ENCODE measurements around the gene GRK4.

GRK4 gene

DNA sequence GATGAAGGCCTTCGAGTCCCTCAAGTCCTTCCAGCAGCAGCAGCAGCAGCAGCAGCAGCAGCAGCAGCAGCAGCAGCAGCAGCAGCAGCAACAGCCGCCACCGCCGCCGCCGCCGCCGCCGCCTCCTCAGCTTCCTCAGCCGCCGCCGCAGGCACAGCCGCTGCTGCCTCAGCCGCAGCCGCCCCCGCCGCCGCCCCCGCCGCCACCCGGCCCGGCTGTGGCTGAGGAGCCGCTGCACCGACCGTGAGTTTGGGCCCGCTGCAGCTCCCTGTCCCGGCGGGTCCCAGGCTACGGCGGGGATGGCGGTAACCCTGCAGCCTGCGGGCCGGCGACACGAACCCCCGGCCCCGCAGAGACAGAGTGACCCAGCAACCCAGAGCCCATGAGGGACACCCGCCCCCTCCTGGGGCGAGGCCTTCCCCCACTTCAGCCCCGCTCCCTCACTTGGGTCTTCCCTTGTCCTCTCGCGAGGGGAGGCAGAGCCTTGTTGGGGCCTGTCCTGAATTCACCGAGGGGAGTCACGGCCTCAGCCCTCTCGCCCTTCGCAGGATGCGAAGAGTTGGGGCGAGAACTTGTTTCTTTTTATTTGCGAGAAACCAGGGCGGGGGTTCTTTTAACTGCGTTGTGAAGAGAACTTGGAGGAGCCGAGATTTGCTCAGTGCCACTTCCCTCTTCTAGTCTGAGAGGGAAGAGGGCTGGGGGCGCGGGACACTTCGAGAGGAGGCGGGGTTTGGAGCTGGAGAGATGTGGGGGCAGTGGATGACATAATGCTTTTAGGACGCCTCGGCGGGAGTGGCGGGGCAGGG, 111.7 kb downstream of the GRK4 start:
- DNase-seq (ENCODE audit: low read depth), result peak; percentile 93
- H3K4me3 ChIP-seq (ENCODE audit: low read depth, low read length), result peak overlapping the region; percentile 82
- TF ChIP-seq, protein P1, sequence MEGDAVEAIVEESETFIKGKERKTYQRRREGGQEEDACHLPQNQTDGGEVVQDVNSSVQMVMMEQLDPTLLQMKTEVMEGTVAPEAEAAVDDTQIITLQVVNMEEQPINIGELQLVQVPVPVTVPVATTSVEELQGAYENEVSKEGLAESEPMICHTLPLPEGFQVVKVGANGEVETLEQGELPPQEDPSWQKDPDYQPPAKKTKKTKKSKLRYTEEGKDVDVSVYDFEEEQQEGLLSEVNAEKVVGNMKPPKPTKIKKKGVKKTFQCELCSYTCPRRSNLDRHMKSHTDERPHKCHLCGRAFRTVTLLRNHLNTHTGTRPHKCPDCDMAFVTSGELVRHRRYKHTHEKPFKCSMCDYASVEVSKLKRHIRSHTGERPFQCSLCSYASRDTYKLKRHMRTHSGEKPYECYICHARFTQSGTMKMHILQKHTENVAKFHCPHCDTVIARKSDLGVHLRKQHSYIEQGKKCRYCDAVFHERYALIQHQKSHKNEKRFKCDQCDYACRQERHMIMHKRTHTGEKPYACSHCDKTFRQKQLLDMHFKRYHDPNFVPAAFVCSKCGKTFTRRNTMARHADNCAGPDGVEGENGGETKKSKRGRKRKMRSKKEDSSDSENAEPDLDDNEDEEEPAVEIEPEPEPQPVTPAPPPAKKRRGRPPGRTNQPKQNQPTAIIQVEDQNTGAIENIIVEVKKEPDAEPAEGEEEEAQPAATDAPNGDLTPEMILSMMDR (IDR thresholded peaks at IDR 0.05; ENCODE audit: low read depth, low read length), result no peak
- TF ChIP-seq POLR2A (IDR thresholded peaks at IDR 0.05; ENCODE audit: extremely low read depth, insufficient read length), result peak; percentile 32

DNA sequence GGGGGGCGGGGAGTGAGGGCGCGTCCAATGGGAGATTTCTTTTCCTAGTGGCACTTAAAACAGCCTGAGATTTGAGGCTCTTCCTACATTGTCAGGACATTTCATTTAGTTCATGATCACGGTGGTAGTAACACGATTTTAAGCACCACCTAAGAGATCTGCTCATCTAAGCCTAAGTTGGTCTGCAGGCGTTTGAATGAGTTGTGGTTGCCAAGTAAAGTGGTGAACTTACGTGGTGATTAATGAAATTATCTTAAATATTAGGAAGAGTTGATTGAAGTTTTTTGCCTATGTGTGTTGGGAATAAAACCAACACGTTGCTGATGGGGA, 112.2 kb downstream of the GRK4 start:
- DNase-seq (ENCODE audit: low read depth), result no peak
- peak overlapping the region; percentile 82 for H3K4me3 ChIP-seq (ENCODE audit: low read depth, low read length)
- TF ChIP-seq MYC (IDR thresholded peaks at IDR 0.05; ENCODE audit: low read depth, low read length) (no peak), POLR2A (IDR thresholded peaks at IDR 0.05; ENCODE audit: extremely low read depth, insufficient read length) (no peak)
- TF ChIP-seq, protein P2, sequence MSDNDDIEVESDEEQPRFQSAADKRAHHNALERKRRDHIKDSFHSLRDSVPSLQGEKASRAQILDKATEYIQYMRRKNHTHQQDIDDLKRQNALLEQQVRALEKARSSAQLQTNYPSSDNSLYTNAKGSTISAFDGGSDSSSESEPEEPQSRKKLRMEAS (IDR thresholded peaks at IDR 0.05; ENCODE audit: low read depth, low read length), result no peak
- TF ChIP-seq, protein P1 (IDR thresholded peaks at IDR 0.05; ENCODE audit: low read depth, low read length), result no peak

DNA sequence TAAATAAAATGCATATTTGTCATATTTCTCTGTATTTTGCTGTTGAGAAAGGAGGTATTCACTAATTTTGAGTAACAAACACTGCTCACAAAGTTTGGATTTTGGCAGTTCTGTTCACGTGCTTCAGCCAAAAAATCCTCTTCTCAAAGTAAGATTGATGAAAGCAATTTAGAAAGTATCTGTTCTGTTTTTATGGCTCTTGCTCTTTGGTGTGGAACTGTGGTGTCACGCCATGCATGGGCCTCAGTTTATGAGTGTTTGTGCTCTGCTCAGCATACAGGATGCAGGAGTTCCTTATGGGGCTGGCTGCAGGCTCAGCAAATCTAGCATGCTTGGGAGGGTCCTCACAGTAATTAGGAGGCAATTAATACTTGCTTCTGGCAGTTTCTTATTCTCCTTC, 114.4 kb downstream of the GRK4 start:
- TF ChIP-seq MYC (IDR thresholded peaks at IDR 0.05; ENCODE audit: low read depth, low read length), result no peak
- TF ChIP-seq, protein P1 (IDR thresholded peaks at IDR 0.05; ENCODE audit: low read depth, low read length), result no peak
- TF ChIP-seq, protein P2 (IDR thresholded peaks at IDR 0.05; ENCODE audit: low read depth, low read length), result no peak
- no peak for TF ChIP-seq POLR2A (IDR thresholded peaks at IDR 0.05; ENCODE audit: extremely low read depth, insufficient read length)
- H3K4me3 ChIP-seq (ENCODE audit: low read depth, low read length), result no peak overlapping the region
- no peak for DNase-seq (ENCODE audit: low read depth)

DNA sequence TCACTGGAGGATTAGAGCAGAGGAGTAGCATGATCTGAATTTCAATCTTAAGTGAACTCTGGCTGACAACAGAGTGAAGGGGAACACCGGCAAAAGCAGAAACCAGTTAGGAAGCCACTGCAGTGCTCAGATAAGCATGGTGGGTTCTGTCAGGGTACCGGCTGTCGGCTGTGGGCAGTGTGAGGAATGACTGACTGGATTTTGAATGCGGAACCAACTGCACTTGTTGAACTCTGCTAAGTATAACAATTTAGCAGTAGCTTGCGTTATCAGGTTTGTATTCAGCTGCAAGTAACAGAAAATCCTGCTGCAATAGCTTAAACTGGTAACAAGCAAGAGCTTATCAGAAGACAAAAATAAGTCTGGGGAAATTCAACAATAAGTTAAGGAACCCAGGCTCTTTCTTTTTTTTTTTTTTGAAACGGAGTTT, 116.3 kb downstream of the GRK4 start:
- TF ChIP-seq, protein P2 (IDR thresholded peaks at IDR 0.05; ENCODE audit: low read depth, low read length), result no peak
- TF ChIP-seq MYC (IDR thresholded peaks at IDR 0.05; ENCODE audit: low read depth, low read length) (no peak), POLR2A (IDR thresholded peaks at IDR 0.05; ENCODE audit: extremely low read depth, insufficient read length) (no peak)
- TF ChIP-seq, protein P1 (IDR thresholded peaks at IDR 0.05; ENCODE audit: low read depth, low read length), result no peak
- H3K4me3 ChIP-seq (ENCODE audit: low read depth, low read length), result no peak overlapping the region
- no peak for DNase-seq (ENCODE audit: low read depth)

DNA sequence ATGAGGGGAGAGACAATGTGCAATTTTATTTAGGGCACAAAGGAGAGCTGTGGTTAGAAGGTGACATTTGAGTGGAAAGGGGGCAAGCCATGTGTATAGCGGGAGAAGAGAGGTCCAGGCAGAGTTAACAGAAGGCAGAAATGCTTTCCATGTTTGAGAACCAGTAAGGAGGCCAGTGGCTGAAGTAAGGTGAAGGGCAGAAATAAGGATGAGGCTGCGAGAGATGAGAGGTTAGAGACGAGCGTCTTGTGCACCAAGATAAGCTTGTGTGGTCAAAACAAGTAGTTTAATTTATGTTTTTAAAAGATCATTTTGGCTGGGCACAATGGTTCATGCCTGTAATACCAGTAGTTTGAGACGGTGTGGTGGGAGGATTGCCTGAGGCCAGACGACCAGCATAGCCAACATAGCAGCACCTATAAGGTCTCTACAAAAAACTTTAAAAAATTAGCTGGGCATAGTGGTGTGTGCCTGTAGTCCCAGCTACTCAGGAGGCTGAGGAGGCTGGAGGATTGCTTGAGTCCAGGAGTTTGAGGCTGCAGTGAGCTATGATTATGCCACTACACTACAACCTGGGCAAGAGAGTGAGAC, 119.6 kb downstream of the GRK4 start:
- H3K4me3 ChIP-seq (ENCODE audit: low read depth, low read length), result no peak overlapping the region
- no peak for TF ChIP-seq POLR2A (IDR thresholded peaks at IDR 0.05; ENCODE audit: extremely low read depth, insufficient read length)
- DNase-seq (ENCODE audit: low read depth), result no peak

DNA sequence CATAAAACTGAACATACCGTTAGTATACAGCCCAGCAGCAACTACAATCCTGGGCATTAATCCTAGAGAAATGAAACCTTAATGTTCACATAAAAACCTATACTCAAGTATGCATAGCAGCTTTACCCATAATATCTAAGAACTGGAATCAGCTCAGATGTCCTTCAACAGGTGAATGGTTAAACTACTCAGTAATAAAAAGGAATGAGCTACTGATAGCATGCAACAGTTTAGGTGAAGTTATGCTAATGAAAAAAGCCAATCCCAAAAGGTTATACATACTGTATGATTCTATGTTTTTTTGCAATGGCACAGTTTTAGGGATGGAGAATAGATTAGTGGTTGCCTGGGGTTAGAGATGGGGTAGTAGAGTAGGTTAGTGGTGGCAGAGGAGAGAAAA, 120.4 kb downstream of the GRK4 start:
- H3K4me3 ChIP-seq (ENCODE audit: low read depth, low read length), result no peak overlapping the region
- TF ChIP-seq, protein P2 (IDR thresholded peaks at IDR 0.05; ENCODE audit: low read depth, low read length), result no peak
- TF ChIP-seq POLR2A (IDR thresholded peaks at IDR 0.05; ENCODE audit: extremely low read depth, insufficient read length) (no peak), MYC (IDR thresholded peaks at IDR 0.05; ENCODE audit: low read depth, low read length) (no peak)
- TF ChIP-seq, protein P1 (IDR thresholded peaks at IDR 0.05; ENCODE audit: low read depth, low read length), result no peak

More for the DNA sequence above, 120.4 kb downstream of the GRK4 start:
- DNase-seq (ENCODE audit: low read depth), result no peak

All from NB4 (cell line).